GM21528 (cell line): ENCODE data around the gene REM1.
"Not testable (repeated sequence)": the region's sequence is repeated elsewhere in the genome, so short reads cannot be mapped to it uniquely, and the experiment has no call there.

Experiments
- ATAC-seq: cut with Tn5 transposase; IDR thresholded peaks from one replicate; pipeline ENCODE4 v1.9.1; 2021; ENCODE audit warnings: mild to moderate bottlenecking, moderate library complexity; ENCODE audit not compliant: unreplicated experiment, low FRiP score

The REM1 gene, protein sequence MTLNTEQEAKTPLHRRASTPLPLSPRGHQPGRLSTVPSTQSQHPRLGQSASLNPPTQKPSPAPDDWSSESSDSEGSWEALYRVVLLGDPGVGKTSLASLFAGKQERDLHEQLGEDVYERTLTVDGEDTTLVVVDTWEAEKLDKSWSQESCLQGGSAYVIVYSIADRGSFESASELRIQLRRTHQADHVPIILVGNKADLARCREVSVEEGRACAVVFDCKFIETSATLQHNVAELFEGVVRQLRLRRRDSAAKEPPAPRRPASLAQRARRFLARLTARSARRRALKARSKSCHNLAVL

DNA sequence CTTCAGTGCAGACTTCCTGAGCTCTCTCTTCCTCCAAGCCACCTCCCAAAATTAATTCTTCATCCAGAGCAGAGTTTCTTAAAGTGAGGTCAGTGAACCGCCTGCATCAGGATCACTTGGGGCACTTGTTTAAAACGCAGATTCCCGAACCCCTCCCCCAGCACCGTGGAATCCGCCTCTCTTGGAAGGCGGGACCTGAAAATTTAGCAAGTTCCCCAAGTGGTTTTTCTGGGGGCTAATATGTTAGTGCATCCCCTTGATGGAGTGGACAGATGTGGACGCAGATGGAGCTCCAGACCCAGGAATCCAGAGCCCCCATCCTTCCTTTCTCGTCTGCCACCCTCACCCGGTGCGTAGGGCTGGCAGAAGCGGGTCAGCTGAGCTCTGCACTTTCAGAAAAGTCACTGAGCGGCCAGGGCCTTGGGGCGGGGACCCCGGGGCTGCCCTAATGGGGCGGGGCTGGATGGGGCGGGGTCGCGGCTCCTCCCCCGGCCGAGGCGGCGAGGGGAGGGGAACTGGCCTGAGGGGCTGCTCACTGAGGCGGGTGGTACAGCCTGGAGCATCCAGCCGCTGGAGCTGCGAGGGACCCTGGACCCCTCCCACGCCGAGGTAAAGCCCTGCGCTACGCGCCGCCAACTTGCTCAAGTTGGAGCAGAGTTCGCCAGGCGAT lies at the start of gene REM1, which contains the start of gene DEFB124:
REM1 (plus strand) TSS at position 531 of the 670 bp plus-strand sequence. CDS start 1,158 bp downstream, outside the sequence.
DEFB124 (minus strand) TSS at position 370 of the 670 bp plus-strand sequence. CDS start 2,114 bp downstream, outside the sequence.
- ATAC-seq: no peak

DNA sequence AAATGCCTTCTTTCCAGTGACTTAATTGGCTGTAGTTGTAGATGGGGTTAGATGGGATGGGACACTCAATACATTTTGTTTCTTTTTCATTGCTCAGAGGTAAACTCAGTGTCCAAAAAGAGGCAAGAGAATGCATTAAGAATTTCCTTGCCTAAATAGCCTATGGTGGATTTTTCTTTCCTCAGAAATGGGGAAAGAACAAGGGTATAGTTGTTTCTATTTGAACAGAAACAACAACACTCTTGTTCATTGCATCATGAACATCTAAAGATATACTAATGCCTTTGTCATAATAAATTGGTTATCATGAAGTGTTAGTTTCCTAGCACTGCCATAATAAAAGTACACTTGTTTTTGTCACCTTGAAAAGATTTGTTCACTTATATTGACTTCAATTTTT lies 49.3 kb upstream of the REM1 start:
- ATAC-seq: no peak

DNA sequence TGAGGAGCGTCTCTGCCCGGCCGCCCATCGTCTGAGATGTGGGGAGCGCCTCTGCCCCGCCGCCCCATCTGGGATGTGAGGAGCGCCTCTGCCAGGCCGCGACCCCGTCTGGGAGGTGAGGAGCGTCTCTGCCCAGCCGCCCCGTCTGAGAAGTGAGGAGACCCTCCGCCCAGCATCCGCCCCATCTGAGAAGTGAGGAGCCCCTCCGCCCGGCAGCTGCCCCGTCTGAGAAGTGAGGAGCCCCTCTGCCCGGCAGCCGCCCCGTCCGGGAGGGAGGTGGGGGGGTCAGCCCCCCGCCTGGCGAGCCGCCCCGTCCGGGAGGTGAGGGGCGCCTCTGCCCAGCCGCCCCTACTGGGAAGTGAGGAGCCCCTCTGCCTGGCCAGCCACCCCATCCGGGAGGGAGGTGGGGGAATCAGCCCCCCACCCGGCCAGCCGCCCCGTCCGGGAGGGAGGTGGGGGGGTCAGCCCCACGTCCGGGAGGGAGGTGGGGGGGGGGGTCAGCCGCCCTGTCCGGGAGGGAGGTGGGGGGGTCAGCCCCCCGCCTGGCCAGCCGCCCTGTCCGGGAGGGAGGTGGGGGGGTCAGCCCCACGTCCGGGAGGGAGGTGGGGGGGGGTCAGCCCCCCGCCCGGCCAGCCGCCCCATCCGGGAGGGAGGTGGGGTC lies 48.1 kb upstream of the REM1 start:
- not testable (repeated sequence) for ATAC-seq

DNA sequence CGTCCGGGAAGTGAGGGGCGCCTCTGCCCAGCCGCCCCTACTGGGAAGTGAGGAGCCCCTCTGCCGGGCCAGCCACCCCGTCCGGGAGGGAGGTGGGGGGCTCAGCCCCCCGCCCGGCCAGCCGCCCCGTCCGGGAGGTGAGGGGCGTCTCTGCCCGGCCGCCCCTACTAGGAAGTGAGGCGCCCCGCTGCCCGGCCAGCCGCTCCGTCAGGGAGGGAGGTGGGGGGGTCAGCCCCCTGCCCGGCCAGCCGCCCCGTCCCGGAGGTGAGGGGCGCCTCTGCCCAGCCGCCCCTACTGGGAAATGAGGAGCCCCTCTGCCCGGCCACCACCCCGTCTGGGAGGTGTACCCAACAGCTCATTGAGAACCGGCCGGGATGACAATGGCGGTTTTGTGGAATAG lies 47.5 kb upstream of the REM1 start:
- not testable (repeated sequence) for ATAC-seq

DNA sequence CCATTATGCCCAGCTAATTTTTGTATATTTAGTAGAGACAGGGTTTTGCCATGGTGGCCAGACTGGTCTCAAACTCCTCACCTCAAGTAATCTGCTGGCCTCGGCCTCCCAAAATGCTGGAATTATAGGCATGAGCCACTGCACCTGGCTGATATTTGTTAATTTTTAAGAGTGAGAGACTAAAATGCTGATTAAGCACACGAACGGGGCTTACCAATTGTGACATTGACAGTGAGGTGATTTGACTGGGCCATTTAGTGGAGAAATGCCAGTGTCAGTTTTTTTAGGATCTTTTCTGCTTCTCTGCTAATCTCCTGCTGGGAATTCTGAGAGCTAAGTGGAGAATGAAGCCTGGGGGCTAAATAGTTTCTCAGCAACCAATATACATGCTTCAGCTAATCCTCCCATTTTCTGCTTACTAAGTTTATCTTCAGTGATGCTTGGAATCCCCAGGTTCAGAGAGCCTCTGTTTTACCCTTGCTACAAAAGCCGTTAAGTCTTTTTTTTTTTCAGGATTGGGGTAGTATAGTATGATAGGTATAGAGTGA lies 44.4 kb upstream of the REM1 start:
- no peak for ATAC-seq

DNA sequence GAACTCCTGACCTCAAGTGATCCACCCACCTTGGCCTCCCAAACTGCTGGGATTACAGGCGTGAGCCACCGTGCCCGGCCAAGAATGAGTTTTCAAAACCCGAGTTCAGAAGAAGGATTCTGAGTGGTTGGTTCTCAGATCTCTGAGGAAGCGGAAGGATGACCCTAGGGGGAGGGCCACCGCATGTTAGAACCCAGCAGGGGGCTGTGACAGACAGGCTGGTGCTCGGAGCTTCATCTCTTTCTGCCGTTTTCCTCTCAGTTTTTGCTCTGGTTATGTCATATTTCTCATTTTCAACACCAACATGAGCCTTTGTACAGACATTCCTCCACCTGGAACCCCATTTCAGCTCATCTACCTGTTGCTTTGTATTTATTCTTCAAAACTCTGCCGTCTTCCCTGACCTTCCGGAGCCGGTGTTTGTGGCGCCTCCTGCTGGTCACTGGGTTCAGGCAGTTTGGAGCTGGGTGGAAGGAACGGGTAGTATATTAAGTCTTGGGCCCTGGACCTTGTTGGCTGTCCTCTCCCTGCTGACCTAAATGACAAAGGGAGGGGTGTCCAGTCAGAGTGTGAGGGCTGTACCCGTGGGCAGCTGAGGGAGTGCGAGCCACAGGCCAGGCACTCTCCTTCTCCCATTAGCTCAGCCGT lies 35.0 kb upstream of the REM1 start, which contains the start of gene DEFB123:
DEFB123 (plus strand) TSS at position 621 of the 648 bp plus-strand sequence. CDS start 67 bp downstream, outside the sequence.
- ATAC-seq: no peak

DNA sequence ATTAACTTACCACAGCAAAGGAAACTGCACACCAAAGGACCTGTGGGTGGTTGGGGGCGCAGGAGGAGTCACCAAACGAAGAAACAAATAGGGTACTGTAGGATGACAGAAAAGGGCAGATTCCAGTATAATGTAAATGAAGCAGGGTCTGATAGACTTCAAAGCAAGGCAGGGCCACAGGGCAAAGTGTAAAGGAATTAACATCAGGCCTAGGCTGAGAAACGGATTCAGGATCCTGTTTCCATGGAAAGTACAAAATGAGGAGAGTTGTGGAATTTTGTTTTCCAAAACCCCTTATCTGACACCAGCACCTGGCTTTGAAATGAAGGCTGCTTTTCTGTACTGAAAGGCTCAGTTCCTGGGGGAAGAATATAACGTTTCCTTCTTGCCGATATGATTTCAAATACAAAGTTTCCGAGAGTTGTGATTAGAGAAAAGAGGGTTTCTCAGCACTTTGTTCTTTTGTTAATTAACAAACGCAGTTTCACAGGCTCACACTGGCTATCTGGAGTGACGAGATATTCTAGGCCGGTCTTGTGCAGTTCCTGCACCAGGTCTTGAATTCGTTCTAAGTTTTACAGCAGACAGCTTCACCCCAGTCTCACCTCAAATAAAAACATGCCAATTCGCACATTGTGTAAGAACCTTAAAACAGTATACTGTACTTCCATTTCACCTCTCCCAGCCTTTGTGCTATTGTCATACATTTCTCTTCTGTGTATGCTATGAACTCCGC lies 28.8 kb upstream of the REM1 start:
- no peak for ATAC-seq

DNA sequence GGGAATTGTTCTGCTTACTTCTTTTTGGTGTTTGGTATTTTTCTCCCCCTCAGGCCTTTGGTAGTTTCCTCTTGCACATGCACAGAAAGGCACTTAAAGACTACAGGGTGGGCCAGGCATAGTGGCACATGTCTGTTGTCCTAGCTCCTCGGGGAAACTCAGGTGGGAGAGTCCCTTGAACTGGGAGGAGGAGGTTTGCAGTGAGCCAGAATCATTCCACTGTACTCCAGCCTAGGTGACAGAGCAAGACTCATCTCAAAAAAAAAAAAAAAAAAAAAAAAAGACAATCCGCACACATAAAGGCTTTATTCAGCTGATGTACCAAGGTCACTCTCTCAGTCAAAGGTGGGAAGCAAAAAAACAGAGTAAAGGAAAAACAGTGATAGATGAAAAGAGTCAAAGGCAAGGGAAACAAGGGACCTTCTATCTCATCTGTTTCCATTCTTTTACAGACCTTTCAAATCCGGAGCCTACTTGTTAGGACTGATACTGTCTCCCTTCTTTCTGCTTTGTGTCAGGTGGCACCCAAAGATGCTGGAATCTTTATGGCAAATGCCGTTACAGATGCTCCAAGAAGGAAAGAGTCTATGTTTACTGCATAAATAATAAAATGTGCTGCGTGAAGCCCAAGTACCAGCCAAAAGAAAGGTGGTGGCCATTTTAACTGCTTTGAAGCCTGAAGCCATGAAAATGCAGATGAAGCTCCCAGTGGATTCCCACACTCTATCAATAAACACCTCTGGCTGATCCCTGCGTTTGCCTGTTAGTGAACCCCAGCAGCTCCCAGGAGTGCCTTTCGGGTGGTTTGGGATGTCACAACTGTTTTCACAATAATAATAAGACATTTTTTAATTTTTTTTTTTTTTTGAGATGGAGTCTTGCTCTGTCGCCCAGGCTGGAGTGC lies 25.3 kb upstream of the REM1 start:
- ATAC-seq: no peak

DNA sequence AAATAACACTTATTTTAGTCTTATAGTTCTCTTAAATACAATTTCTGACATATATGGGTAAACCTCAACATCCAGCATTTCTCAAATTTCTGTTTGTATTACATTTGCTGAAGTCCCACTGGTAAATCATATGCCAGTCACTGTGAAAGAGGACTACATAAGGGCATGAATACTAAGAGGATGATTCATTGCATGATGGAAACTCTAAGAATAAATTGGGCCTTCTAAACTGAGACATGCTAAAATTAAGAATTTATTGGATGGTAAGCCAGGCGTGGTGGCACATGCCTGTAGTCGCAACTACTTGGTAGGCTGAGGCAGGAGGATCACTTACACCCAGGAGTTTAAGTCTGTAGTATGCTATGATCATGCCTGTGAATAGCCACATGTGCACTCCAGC lies 22.5 kb upstream of the REM1 start:
- ATAC-seq: no peak

DNA sequence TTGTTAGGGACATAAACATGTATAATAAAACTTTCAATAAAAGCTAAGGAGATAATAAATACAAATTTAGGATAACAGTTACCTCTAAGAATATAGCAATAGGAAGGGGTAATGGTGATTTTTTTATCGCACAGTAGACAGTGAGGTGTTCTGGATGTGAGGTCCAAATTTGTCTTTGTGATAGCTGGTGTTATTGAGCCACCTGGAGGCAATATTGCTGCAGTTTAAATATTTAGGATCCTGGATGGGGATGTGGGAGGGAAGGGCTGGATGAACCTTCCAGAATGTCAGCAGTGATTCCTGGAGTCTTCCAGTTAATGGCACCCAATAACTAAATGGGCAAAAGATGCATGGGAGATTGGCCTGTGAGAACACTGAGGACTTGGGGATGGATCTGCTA lies 20.7 kb upstream of the REM1 start:
- ATAC-seq: no peak

DNA sequence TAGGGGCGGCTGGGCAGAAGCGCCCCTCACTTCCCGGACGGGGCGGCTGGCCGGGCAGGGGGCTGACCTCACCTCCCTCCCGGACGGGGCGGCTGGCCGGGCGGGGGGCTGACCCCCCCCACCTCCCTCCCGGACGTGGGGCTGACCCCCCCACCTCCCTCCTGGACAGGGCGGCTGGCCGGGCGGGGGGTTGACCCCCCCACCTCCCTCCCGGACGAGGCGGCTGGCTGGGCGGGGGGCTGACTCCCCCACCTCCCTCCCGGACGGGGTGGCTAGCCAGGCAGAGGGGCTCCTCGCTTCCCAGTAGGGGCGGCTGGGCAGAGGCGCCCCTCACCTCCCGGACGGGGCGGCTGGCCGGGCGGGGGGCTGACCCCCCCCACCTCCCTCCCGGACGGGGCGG lies 4.1 kb upstream of the REM1 start:
- not testable (repeated sequence) for ATAC-seq

DNA sequence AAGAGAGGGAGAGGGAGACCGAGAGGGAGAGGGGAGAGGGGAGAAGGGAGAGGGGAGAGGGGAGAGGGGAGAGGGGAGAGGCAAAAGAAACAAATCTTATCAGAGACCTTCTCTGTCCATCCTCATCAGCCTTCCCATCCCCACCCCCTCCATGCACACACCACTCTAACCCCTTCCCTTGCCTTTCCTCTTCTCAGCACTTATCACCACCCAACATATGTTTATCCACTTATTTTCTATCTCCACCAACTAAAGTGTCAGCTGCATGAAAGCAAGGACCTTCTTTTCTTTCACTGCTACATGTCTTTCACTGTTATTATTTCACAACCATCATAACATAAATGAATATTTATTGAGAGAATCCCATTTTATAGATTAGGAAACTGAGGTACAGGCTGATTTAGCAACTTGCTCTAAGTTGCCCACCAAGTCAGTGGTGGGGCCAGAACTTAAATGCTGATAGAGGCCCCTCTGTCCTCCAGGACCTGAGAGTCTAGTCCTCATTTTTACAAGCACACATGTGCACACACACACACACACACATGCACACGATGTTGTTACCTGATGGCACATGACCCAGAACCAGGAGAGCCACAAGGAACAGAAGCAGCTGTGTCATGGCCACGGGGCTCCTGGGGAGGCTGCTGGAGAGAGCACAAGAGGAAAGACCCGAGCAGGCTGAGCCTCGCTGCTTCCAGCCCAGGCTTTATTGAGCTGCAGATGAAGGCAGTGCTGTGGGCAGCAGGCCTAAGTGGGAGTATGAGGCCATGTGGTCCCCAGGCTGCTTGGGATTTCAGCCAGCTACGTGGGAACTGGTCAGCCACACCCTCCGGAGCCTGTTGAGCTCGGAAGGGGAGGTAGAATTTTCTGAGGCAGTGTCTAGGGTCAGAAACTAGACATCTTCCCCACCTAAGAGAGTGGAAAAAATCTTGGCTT lies 2.4 kb upstream of the REM1 start:
- no peak for ATAC-seq

DNA sequence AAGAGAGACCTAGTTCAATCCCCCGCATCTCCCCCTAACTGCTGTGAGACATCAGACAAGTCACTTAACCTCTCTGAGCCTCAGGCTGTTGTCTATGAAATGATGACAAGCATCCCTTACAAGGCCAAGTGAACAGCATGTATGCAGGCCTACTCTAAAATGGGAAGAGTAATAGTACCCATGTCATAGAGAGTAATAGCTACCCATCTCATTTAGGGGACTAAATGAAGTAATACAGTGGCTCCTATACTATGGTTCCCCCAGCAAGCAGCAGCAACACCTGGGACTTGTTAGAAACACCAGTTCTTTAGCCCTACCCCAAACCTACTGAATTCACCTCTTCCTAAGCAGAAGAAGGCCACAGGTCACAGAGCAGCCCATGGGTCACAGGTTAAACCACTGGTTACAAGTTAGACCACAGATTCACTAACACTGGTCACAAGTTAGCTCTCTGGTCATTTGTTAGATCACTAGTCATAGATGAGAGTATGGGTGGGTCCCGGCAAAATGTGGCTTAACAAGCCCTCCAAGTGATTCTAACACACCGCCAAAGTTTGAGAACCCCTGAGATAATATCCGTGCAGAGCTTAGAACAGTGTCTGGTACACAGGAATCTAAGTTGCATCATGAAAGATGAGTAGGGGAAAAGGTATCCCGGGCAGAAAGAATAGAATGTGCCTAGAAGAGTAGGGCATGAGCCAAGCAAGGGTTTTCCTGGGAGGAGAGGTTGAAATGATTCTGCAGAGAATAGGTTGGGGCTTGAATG lies 1.6 kb upstream of the REM1 start:
- peak; percentile 29 for ATAC-seq

DNA sequence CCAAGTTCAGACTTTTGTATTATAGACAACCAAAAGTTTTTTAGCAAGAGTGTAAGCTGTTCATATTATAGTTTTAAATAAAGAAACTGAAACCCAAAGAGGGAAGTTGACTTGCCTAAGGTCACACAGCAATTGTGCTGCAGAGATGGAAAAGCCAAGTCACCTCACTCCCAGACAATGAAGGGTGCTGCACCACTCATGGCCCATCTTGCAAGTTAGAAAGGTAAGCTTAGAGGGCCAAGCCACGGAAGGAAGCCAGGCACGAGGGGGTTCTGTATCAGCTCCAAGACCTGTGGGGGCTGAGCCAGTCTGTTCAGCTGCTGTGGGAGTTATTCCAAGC lies 1.0 kb upstream of the REM1 start:
- peak; percentile 89 for ATAC-seq

DNA sequence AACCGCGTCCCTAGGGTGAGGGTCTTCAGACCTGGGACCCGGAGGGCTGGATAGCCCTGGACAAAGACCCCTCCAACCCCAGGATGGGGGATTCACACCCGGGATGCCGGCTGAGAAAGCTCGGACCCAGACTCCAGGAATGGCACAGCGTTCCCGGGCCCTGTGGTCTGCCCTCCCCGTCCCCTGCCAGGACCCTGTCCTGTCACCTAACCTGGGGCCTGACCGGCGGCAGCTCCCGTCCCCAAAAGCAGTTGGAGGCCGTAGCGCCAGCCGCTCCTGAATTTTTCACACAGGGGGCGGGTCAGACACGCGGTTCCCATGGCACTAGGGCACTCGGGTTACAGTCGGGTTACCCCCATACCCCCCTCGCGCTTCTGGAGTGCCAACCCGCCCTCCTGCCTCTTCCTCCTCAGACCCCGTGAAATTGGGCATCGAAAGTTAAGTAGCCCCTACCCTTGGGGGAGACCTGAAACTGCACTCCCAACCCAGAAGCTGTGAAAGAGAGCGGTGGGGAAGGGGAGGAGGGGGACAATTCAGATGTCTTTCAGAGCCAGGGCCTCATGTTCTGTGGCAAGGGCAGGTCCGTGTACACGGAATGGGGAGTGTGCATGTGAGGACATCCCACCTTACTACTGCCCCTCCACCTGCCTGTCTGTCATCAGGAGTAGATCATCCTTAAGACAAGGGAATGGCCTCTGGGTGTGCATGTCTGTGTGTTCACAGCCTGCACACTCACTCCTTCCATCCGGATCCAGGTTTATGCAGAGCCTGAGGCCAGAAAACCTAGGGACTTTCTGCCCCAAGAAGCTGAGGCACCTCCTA lies 595 bp downstream of the REM1 start:
- ATAC-seq: no peak

DNA sequence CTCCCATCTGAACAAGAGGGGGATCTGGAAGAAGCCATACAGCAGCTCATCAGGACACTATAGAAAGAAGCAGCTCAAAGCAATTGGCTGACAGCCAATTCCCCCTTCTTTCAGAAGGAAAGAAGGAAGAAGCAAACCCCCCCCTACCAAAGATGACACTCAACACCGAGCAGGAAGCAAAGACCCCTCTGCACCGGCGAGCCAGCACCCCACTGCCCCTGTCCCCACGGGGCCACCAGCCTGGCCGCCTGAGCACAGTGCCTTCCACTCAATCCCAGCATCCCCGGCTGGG lies 1.2 kb downstream of the REM1 start:
- ATAC-seq: no peak
